ENCODE data around the gene LMBR1L.

Gene LMBR1L

DNA sequence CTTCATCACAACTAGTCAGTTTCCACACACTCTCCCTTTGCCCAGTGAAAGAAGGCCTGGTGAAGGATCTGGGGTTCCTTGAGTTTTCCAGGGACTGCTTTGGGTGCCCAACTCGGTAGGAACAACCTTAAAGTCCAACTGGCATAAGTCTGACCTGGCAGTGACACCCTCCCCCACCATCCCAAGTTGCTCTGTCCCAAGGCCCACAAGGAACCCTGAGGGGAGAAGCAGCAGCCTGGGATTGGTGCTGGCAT lies 51.7 kb downstream of the LMBR1L start:
- H3K27ac ChIP-seq = peak overlapping the region; percentile 96 to 100 (median 99)

DNA sequence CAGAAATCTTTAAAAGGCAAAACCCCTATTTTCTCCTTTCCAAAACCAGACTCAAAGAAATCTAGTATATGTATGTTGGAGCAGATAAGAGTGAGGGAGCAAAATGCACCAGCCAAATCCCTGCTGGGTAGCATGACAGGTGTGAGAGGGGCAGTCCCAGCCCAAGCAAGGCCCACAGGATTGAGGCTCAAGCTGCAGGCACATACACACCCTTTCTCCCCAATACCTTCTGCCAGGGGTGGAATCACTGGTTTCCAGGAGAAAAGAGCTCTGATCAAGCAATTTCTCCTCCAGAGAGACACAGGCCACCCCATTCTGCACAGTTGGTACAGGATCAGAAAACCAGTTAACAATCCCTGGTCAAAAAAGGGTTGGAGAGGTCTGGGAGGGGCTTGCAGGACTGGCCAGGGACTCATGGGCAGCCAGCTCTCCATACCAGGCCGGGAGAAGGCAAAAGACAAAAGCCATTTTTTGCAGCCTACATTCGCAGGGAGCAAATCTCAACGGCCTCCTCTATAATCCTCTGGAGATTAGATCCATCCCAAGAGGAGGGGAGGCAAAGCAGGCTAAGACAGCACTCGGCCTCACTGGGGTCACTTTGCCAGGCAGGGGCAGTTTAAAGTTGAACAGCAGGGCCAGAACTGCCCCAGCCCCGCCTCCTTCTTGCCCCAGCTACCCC lies 52.1 kb downstream of the LMBR1L start:
- H3K27ac ChIP-seq = peak overlapping the region; percentile 36 to 100 (median 99)
- peak overlapping the region; percentile 76 to 97 (median 93) for H3K4me3 ChIP-seq

More for the DNA sequence above, 51.7 kb downstream of the LMBR1L start:
- peak overlapping the region; percentile 76 to 97 (median 93) for H3K4me3 ChIP-seq

DNA sequence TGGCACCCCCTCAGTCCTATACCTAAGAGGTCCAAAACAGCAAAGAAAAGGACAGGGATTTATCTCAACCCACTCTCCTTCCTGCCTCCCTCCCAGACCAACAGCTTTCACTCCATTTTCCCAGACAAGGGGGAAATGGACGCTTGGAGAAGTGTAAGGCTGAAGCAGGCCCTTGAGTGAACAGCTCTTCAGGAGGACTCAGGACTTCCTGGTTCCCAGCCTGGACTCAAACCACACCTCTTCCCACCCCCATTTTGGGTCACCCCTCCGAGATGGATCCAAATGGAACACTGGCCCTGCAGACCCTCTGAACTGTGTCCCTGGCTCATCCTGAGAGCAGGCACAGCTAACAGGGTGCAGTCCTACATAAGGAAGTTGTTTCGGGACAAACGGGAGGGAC lies 52.8 kb downstream of the LMBR1L start:
- Histone ChIP-seq H3K4me3 (peak overlapping the region; percentile 76 to 97 (median 93)), H3K27ac (peak overlapping the region in 16 of 21 experiments; percentile 9 to 100 (median 96))

DNA sequence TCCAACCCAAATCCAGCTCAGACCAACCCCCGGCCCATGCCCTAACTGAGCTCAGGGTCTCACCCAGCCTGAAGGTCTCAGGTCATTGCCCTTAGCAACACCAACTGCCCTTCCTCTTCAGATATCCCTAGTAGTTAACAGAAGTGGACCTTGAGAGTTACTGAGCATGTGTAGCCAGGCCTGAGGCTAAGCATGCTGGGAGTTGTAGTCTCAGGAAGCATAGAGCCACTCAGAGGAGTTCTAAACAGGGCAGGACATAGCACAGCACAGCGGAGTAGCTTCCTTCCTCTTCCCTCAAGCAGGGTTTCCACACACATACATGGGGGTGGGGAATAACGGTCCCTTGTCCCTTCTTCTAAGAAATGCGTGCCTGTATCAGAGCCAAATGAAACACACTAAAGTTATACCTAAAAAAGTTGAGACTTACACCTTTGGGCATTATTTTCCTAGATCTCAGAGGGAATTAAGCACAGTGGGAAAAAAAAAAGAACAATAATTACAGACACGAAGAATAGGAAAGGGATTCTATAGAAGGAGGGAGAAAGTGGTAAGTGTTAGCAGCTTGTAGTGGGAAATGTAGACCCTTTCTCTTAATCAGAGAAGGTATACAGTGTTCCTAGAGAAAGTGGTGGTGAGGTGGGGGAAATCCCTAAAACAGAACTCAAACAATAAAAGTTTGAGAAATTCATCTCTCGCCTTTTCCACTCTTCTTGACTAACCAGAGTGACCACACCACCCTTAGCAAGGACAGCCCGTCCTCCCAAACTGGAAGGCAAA lies 54.5 kb downstream of the LMBR1L start:
- Histone ChIP-seq H3K4me3 (peak overlapping the region in 1 of 7 experiments; percentile 97), H3K27ac (peak overlapping the region in 10 of 21 experiments; percentile 5 to 100 (median 52))

DNA sequence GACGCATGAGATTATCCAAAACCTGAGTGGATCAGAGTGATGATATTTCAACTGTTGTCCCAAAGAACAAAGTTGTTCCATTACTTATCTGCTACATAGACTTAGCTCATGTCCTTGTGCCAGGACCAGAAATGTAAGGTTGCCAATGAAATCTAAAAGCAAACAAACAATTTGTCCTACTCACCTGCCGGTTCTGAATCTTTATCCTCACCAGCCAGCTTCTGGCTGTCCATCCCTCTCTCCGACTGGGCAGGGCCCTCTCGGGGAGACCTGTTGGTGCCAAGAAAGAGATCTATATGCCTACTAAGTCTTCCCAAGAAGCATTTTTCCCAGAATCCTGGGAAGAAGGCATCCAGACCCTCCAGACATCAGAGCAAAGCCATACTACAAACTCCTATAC lies 55.6 kb downstream of the LMBR1L start:
- no peak overlapping the region for H3K4me3 ChIP-seq
- no peak overlapping the region for H3K27ac ChIP-seq

DNA sequence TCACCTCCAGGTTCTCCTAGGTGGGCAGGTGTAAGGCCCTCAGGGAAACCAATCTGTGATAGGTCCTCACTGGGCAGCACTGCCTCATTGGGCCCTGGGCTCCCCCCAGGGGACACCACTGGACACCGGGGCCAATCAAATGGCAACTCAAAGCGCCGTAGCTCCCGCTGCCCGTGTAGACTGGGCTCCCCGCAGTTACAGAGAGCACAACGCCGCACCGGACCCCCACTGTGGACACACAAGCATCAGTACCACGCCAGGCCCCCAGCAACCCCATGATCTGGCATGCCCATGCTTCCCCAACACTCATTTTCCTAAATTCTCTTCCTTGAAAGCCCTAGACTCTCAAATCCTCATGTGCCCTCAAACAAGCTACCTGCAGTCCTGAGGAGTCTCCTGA lies 56.1 kb downstream of the LMBR1L start:
- Histone ChIP-seq H3K27ac (no peak overlapping the region), H3K4me3 (no peak overlapping the region)

DNA sequence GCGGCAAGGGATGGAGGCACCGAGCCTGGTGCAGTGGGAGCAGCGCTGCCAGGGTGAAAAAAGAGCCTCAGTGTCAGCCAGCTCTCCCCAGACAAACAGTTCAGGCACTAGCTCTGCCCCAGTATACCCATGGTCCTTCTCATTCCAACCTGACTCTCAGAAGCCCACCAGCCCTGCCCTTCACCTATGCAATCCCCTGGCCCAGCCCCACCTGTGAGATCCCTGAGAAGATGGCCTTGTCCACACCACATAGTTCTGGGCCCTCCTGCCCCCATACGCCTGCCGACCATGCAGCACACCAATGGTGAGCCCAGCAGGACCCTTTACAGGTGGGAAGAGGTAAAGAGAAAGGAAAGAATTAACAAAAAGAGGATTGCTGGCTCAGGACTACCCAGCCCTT lies 56.6 kb downstream of the LMBR1L start:
- Histone ChIP-seq H3K27ac (no peak overlapping the region), H3K4me3 (no peak overlapping the region)

DNA sequence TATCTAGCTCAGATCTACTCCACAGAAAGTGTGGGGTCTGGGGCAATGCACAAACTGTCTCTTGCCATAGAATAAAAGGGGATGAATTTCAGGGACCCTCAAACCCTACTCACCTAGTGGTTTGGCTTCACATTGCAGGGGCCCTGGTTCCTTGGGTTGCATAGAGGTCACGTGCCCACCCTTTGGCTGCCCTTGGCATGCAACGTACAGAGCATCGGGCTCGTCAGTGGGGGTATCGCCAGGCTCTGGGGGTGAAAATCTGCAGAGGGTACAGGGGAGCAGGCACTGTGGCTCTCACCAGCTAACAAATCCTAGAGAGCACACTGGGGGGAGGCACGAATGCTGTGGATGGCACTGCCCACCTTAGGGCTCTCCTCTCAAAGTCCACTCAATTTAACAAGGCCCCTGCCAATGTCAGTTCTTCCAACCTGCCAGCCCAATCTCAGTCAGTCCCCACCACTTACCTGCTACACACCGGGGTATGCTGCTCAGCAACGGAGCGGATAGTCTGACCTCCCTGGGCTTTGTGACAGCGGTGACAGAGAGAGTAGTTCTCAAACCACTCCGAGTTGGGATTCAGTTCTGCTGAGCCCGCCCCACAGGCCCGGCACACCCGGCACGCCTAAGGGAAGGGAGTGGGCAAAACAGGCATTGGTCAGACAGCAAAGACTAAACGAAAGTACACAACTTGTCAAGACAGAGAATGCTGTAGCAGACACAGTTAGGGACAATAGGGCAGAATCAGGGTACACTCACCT lies 58.0 kb downstream of the LMBR1L start:
- H3K4me3 ChIP-seq = no peak overlapping the region
- H3K27ac ChIP-seq = no peak overlapping the region

DNA sequence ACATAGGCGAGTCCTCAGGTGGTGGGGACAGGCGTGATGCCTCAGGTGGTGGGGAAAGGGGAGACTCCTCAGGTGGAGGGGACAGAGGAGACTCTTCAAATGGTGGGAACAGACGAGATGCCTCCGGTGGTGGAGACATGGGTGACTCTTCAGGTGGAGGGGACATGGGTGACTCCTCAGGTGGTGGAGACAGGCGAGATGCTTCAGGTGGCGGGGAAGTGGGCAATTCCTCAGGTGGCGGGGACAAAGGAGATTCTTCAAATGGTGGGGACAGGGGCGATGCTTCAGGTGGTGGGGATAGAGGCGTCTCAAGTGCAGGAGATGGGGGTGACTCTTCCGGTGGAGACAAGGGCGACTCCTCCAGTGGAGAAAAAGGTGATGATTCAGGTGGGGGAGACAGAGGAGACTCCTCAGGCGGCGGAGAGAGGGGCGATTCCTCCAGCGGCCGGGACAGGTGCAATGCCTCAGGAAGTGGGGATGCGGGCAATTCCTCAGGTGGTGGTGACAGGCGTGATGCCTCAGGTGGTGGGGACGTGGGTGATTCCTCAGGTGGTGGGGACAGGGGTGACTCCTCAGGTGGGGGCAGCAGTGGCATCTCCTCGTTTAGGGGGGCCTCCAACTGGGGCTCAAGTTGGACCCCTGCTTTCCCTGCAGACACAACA lies 58.7 kb downstream of the LMBR1L start:
- Histone ChIP-seq H3K4me3 (no peak overlapping the region), H3K27ac (no peak overlapping the region)

DNA sequence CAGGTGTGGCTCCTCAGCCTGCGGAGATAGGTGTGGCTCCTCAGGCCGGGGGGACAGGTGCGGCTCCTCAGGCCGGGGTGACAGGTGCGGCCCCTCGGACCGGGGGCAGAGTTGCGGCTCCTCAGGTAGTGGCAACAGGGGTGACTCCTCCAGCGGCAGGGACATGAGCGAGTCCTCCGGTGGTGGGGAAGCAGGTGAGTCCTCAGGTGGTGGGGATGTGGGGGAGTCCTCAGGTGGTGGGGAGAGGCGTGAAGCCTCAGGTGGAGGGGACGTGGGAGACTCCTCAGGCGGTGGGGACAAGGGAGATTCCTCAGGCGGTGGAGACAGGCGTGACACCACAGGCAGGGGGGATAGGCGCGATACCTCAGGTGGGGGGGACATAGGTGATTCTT lies 59.3 kb downstream of the LMBR1L start:
- Histone ChIP-seq H3K4me3 (no peak overlapping the region), H3K27ac (no peak overlapping the region)

DNA sequence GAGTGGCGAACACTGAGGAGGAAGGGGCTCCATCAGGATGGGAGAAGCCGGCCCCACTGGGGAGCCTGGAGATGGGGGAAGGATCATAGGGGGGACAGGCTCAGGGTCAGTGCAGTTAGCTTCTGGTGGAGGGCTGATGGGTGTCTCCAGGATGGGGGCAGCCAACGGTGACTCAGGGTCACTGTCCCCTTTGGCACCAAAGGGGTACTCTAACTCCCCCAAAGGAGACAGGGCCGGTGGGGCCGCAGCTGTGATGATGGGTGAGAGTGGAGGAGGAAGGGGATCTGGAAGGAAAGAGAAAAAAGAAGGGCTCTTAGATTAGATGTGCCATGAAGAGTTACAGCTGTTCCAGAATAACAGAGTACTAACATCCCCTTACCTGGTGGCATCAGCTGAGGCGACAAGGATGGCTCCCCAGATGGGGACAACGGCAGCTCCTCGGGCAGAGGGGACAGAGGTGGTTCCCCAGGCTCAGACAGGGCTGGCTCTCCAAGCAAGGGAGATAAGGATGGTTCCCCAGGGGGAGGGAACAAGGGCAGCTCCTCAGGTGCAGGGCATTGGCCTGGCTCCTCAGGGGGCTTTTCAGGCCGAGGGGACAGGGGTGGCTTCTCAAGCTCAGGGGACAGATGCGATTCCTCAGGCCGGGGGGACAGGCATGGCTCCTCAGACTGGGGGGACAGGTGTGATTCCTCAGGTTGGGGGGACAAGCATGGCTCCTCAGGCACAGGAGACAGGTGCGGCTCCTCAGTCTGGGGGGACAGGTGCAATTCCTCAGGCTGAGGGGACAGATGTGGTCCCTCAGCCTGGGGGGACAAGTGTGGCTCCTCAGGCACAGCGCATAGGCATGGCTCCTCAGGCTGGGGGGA lies 59.9 kb downstream of the LMBR1L start:
- H3K27ac ChIP-seq = no peak overlapping the region
- no peak overlapping the region for H3K4me3 ChIP-seq

DNA sequence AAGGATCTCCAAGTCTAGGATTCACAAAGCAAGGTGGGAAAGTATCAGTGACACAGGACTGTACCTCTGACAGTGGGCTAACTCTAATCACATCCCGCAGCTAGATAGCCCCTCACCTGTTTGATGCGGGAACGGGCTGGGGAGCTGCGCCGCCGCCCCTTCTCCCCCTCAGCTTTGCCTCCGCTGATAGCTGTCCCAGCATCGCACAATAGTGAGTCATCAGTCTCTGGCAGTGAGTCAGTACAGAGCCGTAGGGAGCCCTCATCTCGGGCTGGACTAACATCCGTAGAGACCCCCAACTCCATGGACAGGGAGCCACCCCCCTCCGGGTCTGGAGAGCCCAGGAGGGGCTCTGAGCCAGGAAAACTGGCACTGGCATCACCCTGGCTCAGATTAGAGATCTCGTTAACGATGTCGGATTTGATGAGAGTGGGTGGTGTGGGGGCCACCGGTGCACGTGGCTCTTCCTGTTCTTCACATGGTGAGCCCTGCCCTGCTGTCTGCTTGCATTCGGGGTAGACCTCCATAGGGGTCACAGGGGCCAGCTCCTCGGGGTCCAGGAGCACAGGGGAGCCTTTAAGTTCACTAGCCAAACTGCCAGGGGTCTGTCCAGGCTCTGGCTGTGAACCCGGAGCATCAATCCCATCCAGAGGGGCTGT lies 61.0 kb downstream of the LMBR1L start:
- H3K4me3 ChIP-seq = no peak overlapping the region
- H3K27ac ChIP-seq = peak overlapping the region in 1 of 21 experiments; percentile 5

DNA sequence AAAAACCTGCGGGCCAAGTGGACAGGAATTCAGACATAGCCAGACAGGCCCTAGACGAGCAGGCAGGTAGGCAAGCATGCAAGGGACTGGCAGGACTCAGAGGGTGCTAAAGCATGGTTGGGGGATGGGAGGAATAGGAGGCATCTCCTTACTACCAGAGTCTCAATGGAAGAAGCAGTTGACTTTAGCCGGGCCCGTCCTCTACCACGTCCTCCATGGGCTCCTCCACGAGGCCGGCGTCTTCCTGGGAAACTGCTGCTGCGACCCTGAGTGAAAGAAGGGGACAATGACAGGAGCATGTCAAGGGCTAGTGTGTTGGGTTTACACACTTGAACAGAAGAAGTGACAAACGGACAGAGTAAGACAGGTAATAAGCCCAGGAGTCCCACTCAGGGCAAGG lies 61.7 kb downstream of the LMBR1L start:
- Histone ChIP-seq H3K4me3 (no peak overlapping the region), H3K27ac (no peak overlapping the region)

Measured in skin epidermis (tissue), 12 donors.